Measurements from ENCODE around the gene SIK3. TPM values are rescaled to one million over a fixed set of nuclear protein-coding genes. Genes with fewer than 3 reads are reported as not detected.

SIK3 gene
- total and polyA plus RNA-seq, 12 donors = 9.9 to 47.3 (median 36.5) TPM

- DNase-seq = no peak
- no peaks in the 10 kb centered on the region for H3K27me3 ChIP-seq
- 95 to 96% methylated on average over 11 of the region's 11 CpGs for WGBS, 2 donors
- no peak for TF ChIP-seq CTCF (IDR thresholded peaks at IDR 0.05)
- peak overlapping the region in 3 of 10 donors; percentile 3 to 62 (median 58) for H3K27ac ChIP-seq
- peaks cover 0 to 80% (median 30%) of the 10 kb centered on the region in 9 donors for H3K4me1 ChIP-seq
- no peaks in the 10 kb centered on the region for H3K9me3 ChIP-seq
- ATAC-seq = no peak
- intact Hi-C loops (cut with DNase I) = loop anchor here in 5 of 10 donors (5.0 to 10.0 kb wide), 4 partner anchors 36 to 359 kb away; partner anchors contain the start of genes APOA1 (in 1 of the 5), PCSK7 (in 1 of the 5) and RNF214 (in 1 of the 5)
- peaks cover 0 to 84% (median 23%) of the 10 kb centered on the region in 9 donors for H3K36me3 ChIP-seq
- H3K4me3 ChIP-seq = no peak overlapping the region
Measured at GRCh38 chr11:116873381-116873780, 224.8 kb downstream of the SIK3 start.

- Histone ChIP-seq H3K4me1 (peaks cover 0 to 89% (median 30%) of the 10 kb centered on the region in 9 donors), H3K36me3 (peaks cover 0 to 99% (median 30%) of the 10 kb centered on the region in 9 donors), H3K9me3 (no peaks in the 10 kb centered on the region), H3K27ac (peak overlapping the region in 9 of 10 donors; percentile 9 to 73 (median 58)), H3K27me3 (no peaks in the 10 kb centered on the region), H3K4me3 (no peak overlapping the region)
- DNase-seq (peak in 1 of 2 donors; percentile 44), ATAC-seq (peak in 6 of 8 donors; percentile 40 to 75 (median 51))
- TF ChIP-seq CTCF (IDR thresholded peaks at IDR 0.05) = no peak
- 42 to 55% methylated on average over 3 of the region's 3 CpGs for WGBS, 2 donors
- intact Hi-C loops (cut with DNase I) = loop anchor here in 5 of 10 donors (5.0 to 10.0 kb wide), 4 partner anchors 34 to 361 kb away; partner anchors contain the start of genes APOA1 (in 1 of the 5), PCSK7 (in 1 of the 5) and RNF214 (in 1 of the 5)
Measured at GRCh38 chr11:116871248-116871647, 227.0 kb downstream of the SIK3 start.

GRCh38 chr11:116870054-116870453, 228.2 kb downstream of the SIK3 start:
- H3K27me3 ChIP-seq = no peaks in the 10 kb centered on the region
- ATAC-seq = no peak
- no peak for TF ChIP-seq CTCF (IDR thresholded peaks at IDR 0.05)
- H3K4me1 ChIP-seq = peaks cover 0 to 92% (median 37%) of the 10 kb centered on the region in 9 donors
- intact Hi-C loops (cut with DNase I) = loop anchor here in 5 of 10 donors (5.0 to 10.0 kb wide), 4 partner anchors 33 to 362 kb away; partner anchors contain the start of genes APOA1 (in 1 of the 5), PCSK7 (in 1 of the 5) and RNF214 (in 1 of the 5)
- H3K36me3 ChIP-seq = peaks cover 0 to 99% (median 30%) of the 10 kb centered on the region in 9 donors
- H3K27ac ChIP-seq = peak overlapping the region in 4 of 10 donors; percentile 1 to 67 (median 33)
- no peaks in the 10 kb centered on the region for H3K9me3 ChIP-seq
- 44 to 63% methylated on average over 3 of the region's 3 CpGs for WGBS, 2 donors
- H3K4me3 ChIP-seq = no peak overlapping the region
- no peak for DNase-seq

GRCh38 chr11:116869610-116870009, 228.6 kb downstream of the SIK3 start:
- ATAC-seq (no peak), DNase-seq (no peak)
- no peaks in the 10 kb centered on the region for H3K9me3 ChIP-seq
- H3K4me3 ChIP-seq = no peak overlapping the region
- no peak for TF ChIP-seq CTCF (IDR thresholded peaks at IDR 0.05)
- 89 to 91% methylated on average over 4 of the region's 4 CpGs for WGBS, 2 donors
- intact Hi-C loops (cut with DNase I) = loop anchor here in 6 of 10 donors (5.0 to 10.0 kb wide), 4 partner anchors 32 to 363 kb away; partner anchors contain the start of genes APOA1 (in 1 of the 6), PCSK7 (in 1 of the 6) and RNF214 (in 1 of the 6)
- no peaks in the 10 kb centered on the region for H3K27me3 ChIP-seq
- H3K36me3 ChIP-seq = peaks cover 0 to 99% (median 30%) of the 10 kb centered on the region in 9 donors
- H3K4me1 ChIP-seq = peaks cover 0 to 92% (median 42%) of the 10 kb centered on the region in 9 donors
- peak overlapping the region in 2 of 10 donors; percentile 1 to 67 for H3K27ac ChIP-seq
